GM12878 (cell line): Measurements from ENCODE around the gene RASAL2. TPM values are rescaled to one million over a fixed set of nuclear protein-coding genes. Genes with fewer than 3 reads are reported as not detected.

Experiments used
- CUX1 ChIP-seq: IDR thresholded peaks from 2 replicates; pipeline ENCODE4 v1.6.1; 2012; ENCODE audit warnings: improper control_type of control experiment, low read depth, low read length; ENCODE audit not compliant: insufficient replicate concordance
- HDAC6 ChIP-seq: fragments of 200-600 bp; sonication (generic); IDR thresholded peaks from one replicate; pipeline ENCODE4 v1.8.0; 2017; ENCODE audit warnings: antibody characterized with exemption; ENCODE audit not compliant: unreplicated experiment
- RAD51 ChIP-seq: fragments of 450-650 bp; IDR thresholded peaks from 2 replicates; pipeline ENCODE4 v1.6.1; 2016; ENCODE audit warnings: moderate library complexity, mild to moderate bottlenecking, inconsistent platforms
- ZBTB40 ChIP-seq: fragments of 450-650 bp; IDR thresholded peaks from 2 replicates; pipeline ENCODE4 v1.6.1; 2016; ENCODE audit warnings: mild to moderate bottlenecking, moderate library complexity, borderline replicate concordance
- polyA plus RNA-seq, 11 experiments: library from polyadenylated mRNA; depleted of rRNA in 4 of 11; unstranded in 6 of 11; stranded (reverse) in 5 of 11; fragments of >200 nt; fragmentation: Nextera tagmentation in 4 of 11; fragmentation: Illumina TruSeq in 1 of 11; extraction: Ambion mirVana in 4 of 11; extraction: Trizol in 1 of 11; gene quantifications; 1 replicate in 1 of 11; 2 replicates in 10 of 11; pipeline versions ENCODE4 v1.2.1 to v1.2.3, GENCODE V29; 2011 to 2016; ENCODE audit warnings: inconsistent platforms in 2 of 11, missing spikeins in 2 of 11, low read depth in 1 of 11
- total RNA-seq, 4 experiments: library from RNA; depleted of rRNA in 3 of 4; stranded (reverse); fragments of >200 nt in 3 of 4; fragmentation: Illumina TruSeq in 1 of 4; extraction: Trizol in 1 of 4; gene quantifications; 2 replicates each; pipeline versions ENCODE4 v1.2.1 to v1.2.3, GENCODE V29; 2013 to 2021

The RASAL2 gene
- total and polyA plus RNA-seq, 10 of the 15 experiments (the other 5 are each of a cell fraction or from before 2014, with no cell fraction given), result 0.02 to 6.9 (median 0.17) TPM; not detected in 1

- TF ChIP-seq CUX1 (no peak), HDAC6 (no peak), ZBTB40 (no peak), RAD51 (no peak)
These were observed 8.3 kb downstream of the RASAL2 start (continued) for GRCh38 chr1:178102218-178102617.
